Measurements from ENCODE around the gene ARID5B.
"Not testable (repeated sequence)": the region's sequence is repeated elsewhere in the genome, so short reads cannot be mapped to it uniquely, and the experiment has no call there.

DNA sequence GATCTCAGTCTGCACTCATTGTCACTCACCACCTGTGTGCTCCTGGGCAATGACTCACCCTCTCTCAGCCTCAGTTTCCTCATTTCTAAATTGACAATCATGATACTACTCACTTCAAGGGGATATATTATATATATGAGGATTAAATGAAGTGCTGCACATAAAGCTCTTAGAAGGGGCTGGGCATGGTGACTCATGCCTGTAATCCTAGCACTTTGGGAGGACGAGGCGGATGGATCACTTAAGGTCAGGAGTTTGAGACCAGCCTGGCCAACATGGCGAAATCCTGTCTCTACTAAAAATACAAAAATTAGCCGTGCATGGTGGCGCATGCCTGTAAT lies 127.0 kb downstream of the ARID5B start:
- TF ChIP-seq ZNF274 (IDR thresholded peaks at IDR 0.05; ENCODE audit: low read length); ZNF274 (tag by site-specific recombination; IDR thresholded peaks at IDR 0.05; ENCODE audit: borderline replicate concordance); GLIS2 (tag by site-specific recombination; IDR thresholded peaks at IDR 0.05); ZBTB7A (tag by site-specific recombination; IDR thresholded peaks at IDR 0.05; ENCODE audit: low read depth); REST (tag by site-specific recombination; IDR thresholded peaks at IDR 0.05); CTCF (tag by site-specific recombination; IDR thresholded peaks at IDR 0.05); ATF2 (tag by site-specific recombination; IDR thresholded peaks at IDR 0.05; ENCODE audit: low read depth); ZXDB (tag by site-specific recombination; IDR thresholded peaks at IDR 0.05); ZNF843 (tag by site-specific recombination; IDR thresholded peaks at IDR 0.05); SALL2 (tag by site-specific recombination; IDR thresholded peaks at IDR 0.05; ENCODE audit: borderline replicate concordance); ZNF121 (tag by site-specific recombination; IDR thresholded peaks at IDR 0.05): not testable (repeated sequence)
- TF ChIP-seq, protein P1, sequence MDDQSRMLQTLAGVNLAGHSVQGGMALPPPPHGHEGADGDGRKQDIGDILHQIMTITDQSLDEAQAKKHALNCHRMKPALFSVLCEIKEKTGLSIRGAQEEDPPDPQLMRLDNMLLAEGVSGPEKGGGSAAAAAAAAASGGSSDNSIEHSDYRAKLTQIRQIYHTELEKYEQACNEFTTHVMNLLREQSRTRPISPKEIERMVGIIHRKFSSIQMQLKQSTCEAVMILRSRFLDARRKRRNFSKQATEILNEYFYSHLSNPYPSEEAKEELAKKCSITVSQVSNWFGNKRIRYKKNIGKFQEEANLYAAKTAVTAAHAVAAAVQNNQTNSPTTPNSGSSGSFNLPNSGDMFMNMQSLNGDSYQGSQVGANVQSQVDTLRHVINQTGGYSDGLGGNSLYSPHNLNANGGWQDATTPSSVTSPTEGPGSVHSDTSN (CRISPR knock-in tag; IDR thresholded peaks at IDR 0.05): not testable (repeated sequence)

Data from HEK293 (cell line).